ENCODE measurements around the gene DUSP15. TPM values are rescaled to one million over a fixed set of nuclear protein-coding genes. Genes with fewer than 3 reads are reported as not detected.
A peak's percentile ranks its signal among the peaks of the same experiment; 100 is the strongest.
"Not testable (repeated sequence)": the region's sequence is repeated elsewhere in the genome, so short reads cannot be mapped to it uniquely, and the experiment has no call there.

Gene DUSP15
- total RNA-seq, 1 donor = 8.6 TPM

DNA sequence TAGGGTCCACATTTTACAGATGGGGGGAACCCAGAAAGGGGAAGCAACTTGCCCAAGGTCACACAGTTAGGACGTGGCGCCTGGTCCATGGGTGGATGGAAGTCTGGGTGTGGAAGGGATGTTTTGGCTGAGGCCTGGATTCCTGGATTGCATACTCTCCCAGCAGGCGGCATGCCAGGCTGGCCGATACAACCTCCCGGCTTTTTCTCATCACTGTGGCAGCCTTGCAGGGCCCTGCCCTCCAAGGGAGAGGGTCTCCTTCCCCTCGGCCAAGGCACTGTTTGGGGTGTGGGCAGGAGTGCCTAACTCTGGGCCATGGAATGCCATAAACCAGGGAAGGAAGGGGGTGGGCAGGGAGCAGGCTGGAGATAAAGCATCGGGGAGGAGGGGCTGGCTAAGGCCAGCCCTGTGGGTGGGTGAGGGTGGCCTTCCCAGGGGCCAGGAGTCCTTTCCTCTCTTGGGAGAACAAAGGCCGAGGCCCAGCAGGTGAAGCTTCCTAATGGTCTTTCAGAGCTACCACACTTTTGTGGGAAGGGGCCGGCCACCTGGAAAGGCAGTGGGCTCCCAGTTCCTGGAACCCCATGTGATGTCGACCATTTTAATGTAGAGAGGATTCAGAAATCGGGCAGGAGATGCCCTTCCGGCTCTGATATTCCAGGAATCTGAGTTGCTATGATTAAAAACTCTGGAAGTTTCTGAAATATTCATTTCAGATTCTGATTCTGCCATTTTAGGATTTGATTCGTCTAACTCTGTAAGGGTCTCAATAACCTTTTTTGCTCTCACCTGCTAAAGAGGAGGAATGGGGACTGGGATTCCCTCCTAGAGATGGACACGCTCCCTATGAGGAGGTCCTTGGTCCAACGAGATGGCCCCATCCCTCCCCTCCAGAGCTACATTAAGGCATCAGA is 29.2 kb downstream of the DUSP15 start:
- no peak for DNase-seq (ENCODE audit: low read depth in 2 of 3, low spot score in 2 of 3)

DNA sequence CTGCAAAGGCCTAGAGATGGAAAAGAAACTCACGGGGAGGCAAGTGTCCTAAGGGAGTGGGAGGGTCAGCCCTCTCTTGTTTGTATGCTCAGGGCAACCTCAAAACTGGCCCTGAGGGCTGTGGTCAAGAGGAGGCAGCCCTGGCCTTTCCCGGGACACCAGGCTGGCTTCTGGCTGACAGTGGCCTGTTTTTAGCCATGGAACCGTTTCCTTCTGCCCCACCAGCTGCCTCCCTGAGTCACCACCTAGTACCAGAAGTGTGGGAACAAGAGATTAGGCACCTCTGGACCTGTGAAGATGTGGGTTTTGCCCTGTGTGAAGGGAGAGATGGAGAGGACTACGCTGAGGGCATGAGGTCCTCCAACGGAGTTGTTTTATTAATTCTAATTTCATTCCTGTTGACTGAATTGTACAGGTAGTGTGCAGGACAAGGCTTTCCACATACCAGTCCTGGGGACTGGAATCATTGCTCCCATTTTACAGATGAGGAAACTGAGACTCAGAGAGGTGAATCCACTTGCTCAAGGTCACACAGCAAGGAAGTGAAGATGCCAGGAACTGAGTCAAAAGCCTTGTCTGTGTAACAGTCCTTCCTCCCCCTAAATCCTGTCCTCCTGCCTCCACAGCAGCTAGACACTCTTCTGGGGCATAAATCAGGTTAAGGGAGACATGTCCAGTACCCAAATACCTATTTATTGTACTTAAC is 30.4 kb downstream of the DUSP15 start:
- DNase-seq (ENCODE audit: low read depth in 2 of 3, low spot score in 2 of 3) = no peak

DNA sequence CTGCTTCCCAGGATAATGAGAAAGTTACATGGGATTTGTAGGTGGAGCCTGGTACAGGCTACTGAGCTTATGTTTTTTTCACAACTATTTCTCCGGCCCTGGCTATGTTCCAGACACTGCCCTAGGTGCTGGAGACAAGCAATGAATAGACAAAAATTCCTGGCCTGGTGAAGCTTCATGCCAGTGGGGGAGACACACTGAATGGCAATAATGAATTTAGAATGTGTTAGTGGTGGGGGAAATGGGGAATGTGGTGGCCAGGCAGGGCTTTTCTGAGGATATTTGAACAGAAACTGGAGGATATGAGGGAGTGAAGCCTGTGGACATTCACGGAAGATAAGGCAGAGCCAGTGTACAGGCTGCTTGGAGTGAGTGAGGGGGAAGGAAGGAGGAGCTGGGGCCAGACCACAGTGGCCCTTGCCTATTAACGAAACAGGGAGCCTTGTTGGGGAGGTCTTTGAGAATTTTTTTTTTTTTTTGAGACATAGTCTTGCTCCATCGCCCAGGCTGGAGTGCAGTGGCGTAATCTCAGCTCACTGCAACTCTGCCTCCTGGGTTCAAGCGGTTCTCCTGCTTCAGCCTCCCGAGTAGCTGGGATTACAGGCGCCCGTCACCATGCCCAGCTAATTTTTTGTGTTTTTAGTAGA is 31.6 kb downstream of the DUSP15 start:
- no peak for DNase-seq (ENCODE audit: low read depth in 2 of 3, low spot score in 2 of 3)

DNA sequence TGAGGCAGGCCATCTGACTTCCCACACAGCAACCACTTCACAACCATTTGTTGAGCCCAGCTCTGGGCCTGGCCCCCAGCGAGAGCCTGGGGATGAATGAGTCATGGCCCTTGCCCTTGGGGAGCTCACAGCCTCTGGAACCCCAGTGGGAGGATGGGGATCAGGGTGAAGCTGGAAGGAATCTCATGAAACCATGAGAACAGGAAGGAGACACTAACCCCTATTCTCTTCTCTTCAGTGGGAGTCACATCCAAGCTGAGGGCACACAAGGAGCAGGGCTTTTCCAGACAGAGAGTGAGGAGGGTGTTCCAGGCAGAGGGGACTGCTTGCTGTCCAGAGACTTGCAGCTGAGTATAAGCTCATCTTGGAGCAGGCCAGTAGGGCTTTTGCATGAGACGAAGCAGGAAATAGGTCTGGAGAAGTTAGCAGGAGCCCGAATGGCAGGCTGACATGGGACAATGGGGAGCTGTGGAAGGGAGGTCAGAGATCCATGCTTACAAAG is 32.4 kb downstream of the DUSP15 start:
- peak in 1 of 3 donors; percentile 48 for DNase-seq (ENCODE audit: low read depth in 2 of 3, low spot score in 2 of 3)

DNA sequence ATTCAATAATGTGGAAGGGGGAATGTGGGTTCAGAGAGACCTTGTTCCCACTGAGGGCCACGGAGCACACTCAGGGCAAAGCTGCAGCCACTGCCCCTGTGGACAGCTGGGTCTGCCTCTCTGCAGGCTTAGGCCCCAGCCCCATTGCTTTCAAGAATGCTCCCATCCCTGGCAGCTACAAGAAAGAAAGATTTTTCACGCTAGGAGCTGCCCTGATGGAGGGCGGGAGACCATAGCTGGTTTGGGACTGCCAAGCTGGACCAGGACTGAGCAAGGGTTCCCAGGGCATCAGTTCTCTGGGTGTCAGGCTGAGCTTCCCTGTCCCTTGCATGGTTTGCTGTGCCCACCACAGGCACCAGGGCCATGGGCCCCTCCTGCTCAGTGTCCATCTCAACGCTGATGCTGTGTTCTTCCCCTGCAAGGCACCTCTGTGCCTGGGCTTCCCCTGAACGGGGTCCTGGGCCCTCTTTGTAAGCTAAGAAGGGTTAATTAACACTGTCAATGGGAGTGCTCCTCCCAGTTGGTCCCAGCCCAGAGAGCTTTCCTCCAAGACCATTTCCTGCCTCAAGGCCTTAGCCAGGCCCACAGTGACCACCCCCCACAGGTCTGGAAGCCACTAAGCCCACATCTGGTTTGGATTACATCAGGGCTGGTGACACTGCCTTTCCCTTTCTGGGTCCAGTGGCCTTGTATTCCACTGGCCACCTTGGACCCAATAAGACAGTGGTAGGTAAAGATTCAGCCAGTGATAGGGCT is 33.3 kb downstream of the DUSP15 start:
- no peak for DNase-seq (ENCODE audit: low read depth in 2 of 3, low spot score in 2 of 3)

DNA sequence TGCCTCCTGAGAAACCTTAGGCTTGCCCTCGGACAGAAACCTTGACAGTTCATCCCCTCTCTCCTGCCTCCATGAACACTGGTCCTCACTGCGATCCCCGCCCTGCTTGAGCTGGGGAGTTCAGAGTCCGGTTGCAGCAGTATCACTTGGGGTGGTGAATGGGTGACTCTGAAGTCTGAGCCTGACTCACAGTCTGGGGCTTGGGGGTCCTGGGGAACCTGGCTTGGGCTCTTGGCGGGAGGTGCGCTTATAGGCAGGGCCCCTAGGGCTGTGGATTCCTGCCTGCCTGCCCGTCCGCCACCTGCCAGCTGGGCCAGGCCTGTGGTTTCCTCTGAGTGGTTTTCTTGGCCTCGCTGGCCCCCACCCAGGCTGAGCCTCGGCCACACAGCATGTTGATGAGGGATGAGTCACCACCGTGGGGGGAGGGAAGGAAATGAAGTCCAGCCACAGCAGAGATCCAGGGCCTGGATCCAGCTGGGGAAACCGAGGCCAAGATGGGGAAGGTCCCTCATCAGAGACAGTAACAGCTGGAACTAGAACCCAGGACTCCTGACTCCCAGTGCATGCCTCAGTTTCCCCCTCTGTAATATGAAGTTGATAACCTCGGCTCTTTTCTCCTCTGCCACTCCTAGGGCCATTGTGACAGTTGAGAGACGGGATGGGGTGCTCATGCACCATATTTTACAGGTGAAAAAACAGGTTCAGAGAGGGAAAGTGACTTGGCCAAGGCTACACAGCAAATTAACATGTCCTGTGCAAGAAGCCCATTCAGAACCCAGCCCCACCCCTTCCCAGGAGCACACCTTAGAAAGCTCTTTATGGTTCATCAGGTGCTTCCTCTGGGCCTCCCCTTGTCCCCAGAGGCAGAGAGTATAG is 34.1 kb downstream of the DUSP15 start:
- peak in 2 of 3 donors; percentile 94 to 96 for DNase-seq (ENCODE audit: low read depth in 2 of 3, low spot score in 2 of 3)

DNA sequence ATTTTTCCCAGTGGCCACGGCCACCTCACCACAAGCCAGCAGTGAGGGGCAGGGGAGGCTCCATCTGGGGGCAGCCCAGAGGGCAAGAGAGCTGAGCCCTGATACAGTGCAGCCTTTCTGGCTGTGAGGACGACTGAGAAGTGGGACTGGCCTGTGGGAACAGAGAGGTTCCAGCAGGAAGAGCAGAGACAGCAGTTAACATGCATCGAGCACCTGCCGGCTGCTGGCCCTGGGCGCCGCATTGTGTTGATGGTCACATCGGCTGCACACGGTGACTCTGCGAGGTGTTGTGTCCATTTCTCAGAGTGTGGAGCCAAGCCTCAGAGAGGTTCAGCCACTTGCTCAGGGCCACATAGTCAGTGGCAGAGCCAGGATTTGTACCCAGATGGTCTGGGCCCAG is 34.8 kb downstream of the DUSP15 start:
- no peak for DNase-seq (ENCODE audit: low read depth in 2 of 3, low spot score in 2 of 3)

DNA sequence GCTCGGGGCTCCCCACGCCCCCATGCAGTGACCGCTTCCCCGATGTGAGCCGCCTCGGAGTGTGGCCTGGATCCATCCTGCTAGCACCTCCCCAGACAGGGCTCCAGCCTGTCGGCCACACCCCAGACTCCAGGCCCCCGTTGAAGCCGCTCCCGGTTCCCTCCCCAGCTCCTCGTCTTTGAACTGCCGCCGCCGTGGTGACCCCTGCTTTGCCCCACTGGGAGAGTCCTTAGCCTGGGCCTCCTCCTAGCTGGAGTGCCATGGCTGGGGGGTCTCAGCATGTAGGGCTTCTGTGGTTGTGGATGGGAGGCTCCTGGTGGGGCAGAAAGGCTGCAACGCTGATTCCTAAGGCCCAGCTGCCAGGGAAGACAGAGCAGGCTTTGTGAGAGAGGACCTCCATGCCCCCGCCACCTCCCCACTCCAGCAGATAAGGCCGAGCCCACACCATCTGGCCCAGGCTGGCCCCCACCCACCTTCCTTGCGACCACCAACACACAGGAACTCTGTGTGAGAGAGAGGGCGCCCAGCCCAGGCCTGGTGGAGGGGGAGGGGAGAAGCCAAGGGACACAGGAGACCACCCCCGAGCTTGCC is 36.3 kb downstream of the DUSP15 start:
- DNase-seq (ENCODE audit: low read depth in 2 of 3, low spot score in 2 of 3) = no peak

DNA sequence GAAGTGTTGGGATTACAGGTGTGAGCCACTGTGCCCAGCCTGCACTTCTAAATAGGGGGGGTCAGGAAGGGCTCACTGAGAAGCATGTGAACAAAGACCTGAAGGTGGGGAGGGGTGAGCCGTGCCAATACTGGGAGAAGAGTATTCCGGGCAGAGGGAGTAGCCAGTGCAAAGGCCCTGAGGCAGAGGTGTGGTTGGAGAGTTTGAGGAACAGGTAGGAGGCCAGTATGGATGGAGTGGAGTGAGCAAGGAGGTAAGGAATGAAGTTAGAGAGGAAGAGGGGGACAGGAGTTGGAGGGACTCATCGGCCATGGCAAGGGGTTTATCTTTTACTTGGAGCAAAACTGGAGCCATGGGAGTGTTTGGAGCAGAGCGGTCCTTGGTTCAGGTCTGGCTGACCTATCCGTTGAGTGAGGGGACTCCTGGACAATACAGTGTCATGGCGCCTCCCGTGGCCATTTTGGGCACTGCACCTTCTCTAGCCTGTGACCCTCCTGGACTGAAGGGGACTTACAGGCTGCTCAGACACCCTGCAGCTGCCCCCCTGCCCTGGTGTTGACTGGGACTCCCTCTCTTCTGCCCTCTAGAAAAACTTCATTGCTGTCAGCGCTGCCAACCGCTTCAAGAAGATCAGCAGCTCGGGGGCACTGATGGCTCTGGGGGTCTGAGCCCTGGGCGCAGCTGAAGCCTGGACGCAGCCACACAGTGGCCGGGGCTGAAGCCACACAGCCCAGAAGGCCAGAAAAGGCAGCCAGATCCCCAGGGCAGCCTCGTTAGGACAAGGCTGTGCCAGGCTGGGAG is 37.0 kb downstream of the DUSP15 start:
- DNase-seq (ENCODE audit: low read depth in 2 of 3, low spot score in 2 of 3) = peak in 2 of 3 donors; percentile 52 to 66

DNA sequence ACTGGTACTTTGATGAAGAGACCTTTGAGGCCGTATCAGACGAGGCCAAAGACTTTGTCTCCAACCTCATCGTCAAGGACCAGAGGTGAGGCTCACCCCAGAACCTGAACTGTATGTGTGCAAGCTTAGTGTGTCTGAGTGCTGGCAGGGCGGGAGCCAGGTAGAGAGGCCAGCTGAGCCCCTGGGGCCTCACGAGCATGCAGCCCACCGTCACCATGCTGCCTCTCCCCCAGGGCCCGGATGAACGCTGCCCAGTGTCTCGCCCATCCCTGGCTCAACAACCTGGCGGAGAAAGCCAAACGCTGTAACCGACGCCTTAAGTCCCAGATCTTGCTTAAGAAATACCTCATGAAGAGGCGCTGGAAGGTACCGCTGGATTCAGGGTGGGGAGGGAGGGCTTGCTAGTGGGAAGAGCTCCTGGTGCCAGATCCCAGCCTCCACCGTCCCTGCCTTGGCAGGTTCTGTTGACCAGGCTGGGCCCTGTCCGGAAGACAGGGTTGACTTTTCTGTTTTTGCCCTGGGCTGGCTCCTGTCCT is 38.5 kb downstream of the DUSP15 start:
- DNase-seq (ENCODE audit: low read depth in 2 of 3, low spot score in 2 of 3) = no peak

DNA sequence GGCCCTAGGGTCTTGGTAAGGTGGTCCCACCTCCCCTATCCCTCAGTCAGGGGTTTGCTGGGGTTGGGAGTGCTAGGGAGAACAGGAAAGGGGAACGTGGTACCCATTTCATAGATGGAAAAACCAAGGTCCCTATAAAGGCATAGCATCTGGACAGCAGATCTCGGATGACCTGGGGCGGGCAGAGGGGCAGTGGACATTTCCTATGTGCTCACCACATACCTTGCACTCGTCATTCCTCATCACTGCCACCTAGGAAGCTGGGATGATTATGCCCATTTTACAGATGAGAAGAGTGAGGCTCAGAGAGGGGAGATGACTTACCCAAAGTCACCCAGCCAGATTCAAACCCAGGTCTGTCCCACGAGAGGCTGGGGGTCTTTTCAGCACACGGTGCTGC is 39.1 kb downstream of the DUSP15 start:
- no peak for DNase-seq (ENCODE audit: low read depth in 2 of 3, low spot score in 2 of 3)

DNA sequence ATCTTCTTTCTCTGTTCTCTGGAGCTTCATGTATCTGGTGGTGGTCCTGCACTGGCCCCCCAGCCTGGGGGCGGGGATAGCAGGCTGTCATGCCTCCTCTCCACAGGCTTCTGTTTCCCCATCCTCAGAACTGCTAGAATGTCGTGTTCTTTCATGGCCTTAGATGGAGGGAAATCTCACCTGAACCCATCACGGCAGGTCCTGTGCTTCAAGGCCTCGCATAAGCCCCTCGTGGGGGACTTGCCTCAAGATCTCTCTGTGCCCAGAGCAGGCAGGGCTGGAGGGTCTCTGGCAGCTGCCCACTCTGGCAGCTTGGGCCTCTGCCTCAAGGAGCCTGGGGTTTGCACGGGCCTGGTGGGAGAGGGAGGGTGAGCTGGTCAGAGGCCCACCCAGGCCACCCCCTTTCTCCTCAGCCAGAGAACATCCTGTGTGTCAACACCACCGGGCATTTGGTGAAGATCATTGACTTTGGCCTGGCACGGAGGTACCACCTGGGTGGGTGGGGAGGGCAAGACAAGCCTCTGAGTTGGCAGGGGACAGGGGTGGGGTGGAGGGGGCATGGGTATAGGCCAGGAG is 39.8 kb downstream of the DUSP15 start:
- DNase-seq (ENCODE audit: low read depth in 2 of 3, low spot score in 2 of 3) = no peak

DNA sequence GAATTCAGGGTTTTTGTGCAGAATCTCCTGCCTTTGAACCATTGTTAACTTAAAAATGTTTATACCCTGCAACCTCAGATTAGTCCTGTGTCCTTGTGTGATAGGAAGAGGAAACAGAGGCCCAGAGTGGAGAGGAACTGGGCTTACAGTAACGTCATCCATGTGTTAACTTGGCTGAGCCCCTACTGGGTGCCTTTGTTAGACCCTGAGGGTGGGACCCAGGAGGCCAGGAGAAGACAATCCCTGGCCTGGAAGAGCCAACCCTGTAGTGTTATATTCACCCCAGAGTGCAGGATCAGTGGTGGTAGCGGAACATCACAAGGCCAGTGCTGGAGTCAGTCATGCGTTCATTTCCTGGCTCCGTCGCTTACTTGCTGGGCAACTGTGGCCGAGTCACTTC is 40.6 kb downstream of the DUSP15 start:
- DNase-seq (ENCODE audit: low read depth in 2 of 3, low spot score in 2 of 3) = no peak

DNA sequence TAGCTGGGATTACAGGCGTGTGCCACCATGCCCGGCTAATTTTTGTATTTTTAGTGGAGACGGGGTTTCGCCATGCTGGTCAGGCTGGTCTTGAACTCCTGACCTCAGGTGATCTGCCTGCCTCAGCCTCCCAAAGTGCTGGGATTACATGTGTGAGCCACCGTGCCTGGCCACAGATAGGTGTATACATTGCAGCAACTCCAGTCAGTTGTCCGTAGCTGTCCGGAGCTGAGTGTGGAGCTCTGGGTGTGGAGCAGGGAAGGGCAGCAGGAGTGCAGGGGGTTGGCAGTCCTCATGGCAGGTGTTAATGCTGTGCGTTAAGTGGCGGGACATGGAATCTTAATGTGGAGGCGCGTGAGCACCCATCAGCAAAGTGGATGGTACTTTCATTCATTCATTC is 42.3 kb downstream of the DUSP15 start:
- DNase-seq (ENCODE audit: low read depth in 2 of 3, low spot score in 2 of 3) = not testable (repeated sequence)

DNA sequence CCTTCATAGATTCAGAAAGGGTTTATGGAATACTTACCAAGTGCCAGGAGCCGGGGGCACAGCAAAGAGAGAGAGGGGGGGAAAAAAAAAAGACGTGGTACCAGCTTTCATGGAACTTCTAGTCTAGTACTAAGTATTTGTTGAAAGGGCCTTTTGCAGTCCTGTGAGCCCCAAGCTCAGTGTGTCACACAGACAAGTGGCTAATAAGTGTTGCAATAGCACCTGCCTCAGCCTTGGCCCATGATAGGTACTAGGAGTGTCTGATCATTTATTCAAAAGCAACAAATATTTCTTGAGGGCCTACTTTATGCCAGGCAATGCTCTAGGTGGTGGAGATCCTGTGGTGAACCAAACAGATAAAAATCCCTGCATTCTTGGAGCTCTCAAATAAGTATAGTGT is 43.3 kb downstream of the DUSP15 start:
- DNase-seq (ENCODE audit: low read depth in 2 of 3, low spot score in 2 of 3) = no peak

DNA sequence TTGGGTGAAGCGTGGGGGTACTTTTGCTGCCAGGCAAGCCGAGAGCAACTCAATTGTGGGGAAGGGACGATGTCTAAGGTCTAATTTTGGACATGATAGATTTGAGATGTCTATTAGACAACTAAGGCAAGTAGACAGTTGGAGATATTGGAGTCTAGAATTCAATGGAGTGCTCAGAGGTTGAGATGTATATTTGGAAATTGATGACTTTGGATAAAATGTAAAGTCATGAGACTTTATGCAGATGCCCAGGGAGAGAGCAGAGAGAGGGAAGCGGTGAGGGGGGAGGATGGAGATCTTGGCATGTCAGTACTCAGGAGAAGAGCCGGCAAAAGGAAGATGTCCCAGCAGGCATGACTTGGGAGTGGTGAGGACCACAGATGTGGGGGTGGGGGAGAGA is 44.3 kb downstream of the DUSP15 start:
- no peak for DNase-seq (ENCODE audit: low read depth in 2 of 3, low spot score in 2 of 3)

DNA sequence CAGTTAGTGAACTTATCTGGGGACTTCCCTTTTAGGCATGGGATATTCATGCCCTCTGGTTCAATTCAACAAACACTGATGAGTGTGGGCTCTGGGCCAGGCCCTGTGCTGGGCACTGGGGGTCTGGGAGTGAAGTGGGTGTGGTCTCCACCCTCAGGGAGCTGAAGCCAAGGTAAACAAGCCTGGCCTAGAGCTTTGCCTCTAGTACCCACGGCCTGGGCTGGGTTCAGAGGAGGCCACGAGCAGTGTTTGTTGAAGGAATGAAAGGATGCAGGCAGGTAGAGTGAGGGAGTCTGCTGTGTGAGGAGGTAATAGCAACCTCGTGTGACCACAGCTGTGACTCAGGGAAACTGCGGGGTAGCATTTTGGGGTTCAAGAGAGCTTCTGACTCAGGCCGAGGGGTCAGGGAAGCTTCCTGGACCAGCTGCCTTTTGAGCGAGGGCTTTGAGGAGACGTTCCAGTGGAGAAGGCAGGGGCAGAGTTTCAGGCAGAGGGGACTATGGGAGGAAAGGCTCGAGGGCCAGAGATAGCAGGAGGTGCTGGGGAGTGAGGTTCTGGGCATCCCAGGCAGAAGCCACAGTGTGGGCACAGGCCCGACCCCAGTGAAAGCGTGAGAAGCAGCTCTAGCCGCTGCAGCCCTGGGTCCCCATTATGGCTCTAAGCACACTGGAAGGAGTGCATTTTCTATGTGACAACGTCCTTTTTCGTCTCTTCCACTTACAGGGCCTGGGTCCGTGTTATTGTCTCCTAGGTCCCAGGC is 45.6 kb downstream of the DUSP15 start:
- DNase-seq (ENCODE audit: low read depth in 2 of 3, low spot score in 2 of 3) = no peak
